Thyroid gland (tissue), 4 donors: ENCODE measurements around the gene PLEKHA8.

ENCODE experiments used
- CTCF ChIP-seq, 6 experiments: fragments of 200-600 bp in 3 of 6; fragments of 450-650 bp in 3 of 6; sonication (generic) in 3 of 6; IDR thresholded peaks; one replicate each; pipeline ENCODE4 v1.5.1; 2016 to 2019; ENCODE audit warnings: antibody characterized with exemption in 6 of 6, mild to moderate bottlenecking in 2 of 6, inconsistent platforms in 1 of 6, moderate library complexity in 1 of 6
- POLR2A ChIP-seq, 2 donors: fragments of 450-650 bp; IDR thresholded peaks; one replicate each; pipeline ENCODE4 v1.6.1; 2017; ENCODE audit warnings: antibody characterized with exemption in 2 of 2, mild to moderate bottlenecking in 2 of 2, moderate library complexity in 1 of 2

GRCh38 chr7:30029696-30030095 is 1.5 kb downstream of the PLEKHA8 start:
- TF ChIP-seq CTCF (IDR thresholded peaks at IDR 0.05), result no peak
- no peak for TF ChIP-seq POLR2A (IDR thresholded peaks at IDR 0.05)
